Left ventricle myocardium inferior (tissue), 1 donor: ENCODE data around the gene NXN. TPM values are rescaled to one million over a fixed set of nuclear protein-coding genes. Genes with fewer than 3 reads are reported as not detected.
A peak's percentile ranks its signal among the peaks of the same experiment; 100 is the strongest.
"Not testable (repeated sequence)": the region's sequence is repeated elsewhere in the genome, so short reads cannot be mapped to it uniquely, and the experiment has no call there.

Experiments
- DNase-seq: peaks from one replicate; pipeline ENCODE4 v3.0.0-alpha.2; 2020
- H3K27ac ChIP-seq: fragments of 200-600 bp; replicated peaks from 2 replicates; pipeline ENCODE4 v1.8.0; 2021
- H3K27me3 ChIP-seq: fragments of 200-600 bp; 2 replicates; pipeline ENCODE4 v1.8.0; 2021; ENCODE audit warnings: low read depth
- H3K36me3 ChIP-seq: fragments of 200-600 bp; 2 replicates; pipeline ENCODE4 v1.8.0; 2021
- H3K4me1 ChIP-seq: fragments of 200-600 bp; 2 replicates; pipeline ENCODE4 v1.8.0; 2021
- H3K4me3 ChIP-seq: fragments of 200-600 bp; 2 replicates; pipeline ENCODE4 v1.8.0; 2021; ENCODE audit warnings: mild to moderate bottlenecking, moderate library complexity
- H3K9me3 ChIP-seq: fragments of 200-600 bp; replicated peaks from 2 replicates; pipeline ENCODE4 v1.8.0; 2021
- intact Hi-C: fragments of 100-400 bp; cut with micrococcal nuclease; formaldehyde crosslinking; loops from one replicate; pipeline ENCODE4 v1.11.0; 2022
- total RNA-seq: library from RNA; stranded (reverse); fragmentation: NEBNext Ultra II Directional; extraction: Animal tissue kit (Norgen Biotek cat#: 25700); gene quantifications from one replicate; pipeline ENCODE4 v1.2.1, GENCODE V29; 2021
- TF ChIP-seq, protein P1 (sequence below): fragments of 200-600 bp; IDR thresholded peaks from 2 replicates; pipeline ENCODE4 v1.8.0; 2021; ENCODE audit warnings: antibody characterized with exemption, mild to moderate bottlenecking, borderline replicate concordance
- donor health status: DM: no; HTN: yes; CAD: no; lungs with severe emphysema.

The NXN gene
- total RNA-seq, 1 donor from 2014 or later = 13.8 TPM

- intact Hi-C loops = loop anchor here (5.0 kb wide), 1 partner anchor 178 kb away; no protein-coding TSS in a partner anchor
- DNase-seq = no peak
- H3K9me3 ChIP-seq = no peaks in the 10 kb centered on the region
- peak overlapping the region; percentile 38 for H3K27ac ChIP-seq
- no peaks in the 10 kb centered on the region for H3K36me3 ChIP-seq
- TF ChIP-seq, protein P1, sequence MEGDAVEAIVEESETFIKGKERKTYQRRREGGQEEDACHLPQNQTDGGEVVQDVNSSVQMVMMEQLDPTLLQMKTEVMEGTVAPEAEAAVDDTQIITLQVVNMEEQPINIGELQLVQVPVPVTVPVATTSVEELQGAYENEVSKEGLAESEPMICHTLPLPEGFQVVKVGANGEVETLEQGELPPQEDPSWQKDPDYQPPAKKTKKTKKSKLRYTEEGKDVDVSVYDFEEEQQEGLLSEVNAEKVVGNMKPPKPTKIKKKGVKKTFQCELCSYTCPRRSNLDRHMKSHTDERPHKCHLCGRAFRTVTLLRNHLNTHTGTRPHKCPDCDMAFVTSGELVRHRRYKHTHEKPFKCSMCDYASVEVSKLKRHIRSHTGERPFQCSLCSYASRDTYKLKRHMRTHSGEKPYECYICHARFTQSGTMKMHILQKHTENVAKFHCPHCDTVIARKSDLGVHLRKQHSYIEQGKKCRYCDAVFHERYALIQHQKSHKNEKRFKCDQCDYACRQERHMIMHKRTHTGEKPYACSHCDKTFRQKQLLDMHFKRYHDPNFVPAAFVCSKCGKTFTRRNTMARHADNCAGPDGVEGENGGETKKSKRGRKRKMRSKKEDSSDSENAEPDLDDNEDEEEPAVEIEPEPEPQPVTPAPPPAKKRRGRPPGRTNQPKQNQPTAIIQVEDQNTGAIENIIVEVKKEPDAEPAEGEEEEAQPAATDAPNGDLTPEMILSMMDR = no peak
- H3K4me1 ChIP-seq = peaks cover 44% of the 10 kb centered on the region
- H3K27me3 ChIP-seq = no peaks in the 10 kb centered on the region
- no peak overlapping the region for H3K4me3 ChIP-seq
These were observed 4.1 kb downstream of the NXN start for GRCh38 chr17:975371-975915.

DNA sequence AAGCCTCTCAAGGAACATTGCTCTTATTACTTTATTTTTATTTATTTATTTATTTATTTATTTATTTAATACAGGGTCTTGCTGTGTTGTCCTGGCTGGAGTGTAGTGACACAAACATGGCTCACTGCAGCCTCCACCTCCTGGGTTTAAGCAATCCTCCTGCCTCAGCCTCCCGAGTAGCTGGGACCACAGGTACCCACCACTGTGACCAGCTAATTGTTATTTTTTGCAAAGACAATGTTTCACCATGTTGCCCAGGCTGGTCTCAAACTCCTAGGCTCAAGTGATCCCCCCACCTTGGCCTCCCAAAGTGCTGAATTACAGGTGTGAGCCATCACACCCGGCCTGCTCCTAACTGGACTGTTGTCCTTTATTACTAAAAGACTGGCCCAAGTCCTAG lies 4.8 kb downstream of the NXN start:
- not testable (repeated sequence) for H3K27me3 ChIP-seq, H3K36me3 ChIP-seq, DNase-seq, H3K9me3 ChIP-seq, H3K4me3 ChIP-seq
- intact Hi-C loops = loop anchor here (5.0 kb wide), 1 partner anchor 177 kb away; no protein-coding TSS in a partner anchor
- Histone ChIP-seq H3K27ac (peak overlapping the region; percentile 38), H3K4me1 (peaks cover 37% of the 10 kb centered on the region)

GRCh38 chr17:973053-973452 lies 6.5 kb downstream of the NXN start:
- Histone ChIP-seq H3K4me1 (peaks cover 29% of the 10 kb centered on the region), H3K36me3 (no peaks in the 10 kb centered on the region), H3K4me3 (no peak overlapping the region), H3K9me3 (no peaks in the 10 kb centered on the region), H3K27ac (no peak overlapping the region), H3K27me3 (no peaks in the 10 kb centered on the region)
- intact Hi-C loops = no loop called here
- TF ChIP-seq, protein P1 = no peak
- DNase-seq = no peak

DNA sequence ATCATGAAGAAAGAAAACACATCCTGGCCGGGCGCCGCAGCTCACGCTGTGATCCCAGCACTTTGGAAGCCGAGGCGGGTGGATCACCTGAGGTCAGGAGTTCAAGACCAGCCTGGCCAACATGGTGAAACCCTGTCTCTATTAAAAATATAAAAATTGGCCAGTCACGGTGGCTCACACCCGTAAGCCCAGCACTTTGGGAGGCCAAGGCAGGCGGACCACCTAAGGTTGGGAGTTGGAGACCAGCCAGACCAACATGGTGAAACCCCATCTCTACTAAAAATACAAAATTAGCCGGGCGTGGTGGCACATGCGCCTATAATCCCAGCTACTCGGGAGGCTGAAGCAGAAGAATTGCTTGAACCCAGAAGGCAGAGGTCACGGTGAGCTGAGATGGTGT lies 7.7 kb downstream of the NXN start:
- H3K27ac ChIP-seq, DNase-seq, H3K4me3 ChIP-seq, H3K27me3 ChIP-seq, intact Hi-C loops, H3K36me3 ChIP-seq, H3K9me3 ChIP-seq: not testable (repeated sequence)
- H3K4me1 ChIP-seq = peaks cover 20% of the 10 kb centered on the region

GRCh38 chr17:970364-970763 lies 9.2 kb downstream of the NXN start:
- Histone ChIP-seq H3K27ac (no peak overlapping the region), H3K4me1 (peaks cover 7% of the 10 kb centered on the region), H3K9me3 (no peaks in the 10 kb centered on the region), H3K4me3 (no peak overlapping the region), H3K36me3 (no peaks in the 10 kb centered on the region), H3K27me3 (no peaks in the 10 kb centered on the region)
- TF ChIP-seq, protein P1 = no peak
- intact Hi-C loops = no loop called here
- no peak for DNase-seq

- Histone ChIP-seq H3K27ac (no peak overlapping the region), H3K4me3 (no peak overlapping the region), H3K4me1 (peaks cover 7% of the 10 kb centered on the region), H3K9me3 (no peaks in the 10 kb centered on the region), H3K27me3 (no peaks in the 10 kb centered on the region), H3K36me3 (no peaks in the 10 kb centered on the region)
- no peak for DNase-seq
- intact Hi-C loops = no loop called here
- TF ChIP-seq, protein P1 = no peak
These were observed 9.7 kb downstream of the NXN start for GRCh38 chr17:969811-970355.
